NCI-H1092 (cell line): ENCODE results near the gene PTGS1.
"Not testable (repeated sequence)": the region's sequence is repeated elsewhere in the genome, so short reads cannot be mapped to it uniquely, and the experiment has no call there.

Experiments
- DNase-seq: peaks from one replicate; lab custom pipeline; 2025; lab: John Stamatoyannopoulos, UW

Gene PTGS1

DNA sequence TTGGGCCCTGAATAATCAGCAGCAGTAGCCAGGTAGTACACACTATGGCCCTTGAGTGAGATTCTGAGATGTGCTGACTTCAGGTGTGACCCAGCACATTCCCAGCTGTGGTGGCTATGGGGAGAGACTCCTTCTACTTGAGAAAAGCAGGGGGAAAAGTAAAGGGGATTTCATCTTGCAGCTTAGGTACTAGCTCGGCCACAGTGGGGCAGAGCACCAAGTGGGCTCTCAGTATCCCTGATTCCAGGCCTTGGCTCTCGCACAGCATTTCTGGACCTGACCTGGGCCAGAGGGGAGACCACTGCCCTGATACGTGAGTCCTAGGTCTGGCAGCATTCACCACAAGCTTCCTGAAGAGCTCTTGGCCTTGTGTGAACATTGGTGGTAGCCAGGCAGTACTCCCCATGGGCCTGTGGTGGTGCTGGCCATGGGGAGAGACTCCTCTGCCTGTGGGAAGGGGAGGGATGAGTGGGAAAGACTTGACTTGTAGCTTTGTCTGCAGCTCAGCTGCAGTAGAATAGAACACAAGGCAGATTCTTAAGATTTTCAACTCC is 27.6 kb downstream of the PTGS1 start:
- no peak for DNase-seq

DNA sequence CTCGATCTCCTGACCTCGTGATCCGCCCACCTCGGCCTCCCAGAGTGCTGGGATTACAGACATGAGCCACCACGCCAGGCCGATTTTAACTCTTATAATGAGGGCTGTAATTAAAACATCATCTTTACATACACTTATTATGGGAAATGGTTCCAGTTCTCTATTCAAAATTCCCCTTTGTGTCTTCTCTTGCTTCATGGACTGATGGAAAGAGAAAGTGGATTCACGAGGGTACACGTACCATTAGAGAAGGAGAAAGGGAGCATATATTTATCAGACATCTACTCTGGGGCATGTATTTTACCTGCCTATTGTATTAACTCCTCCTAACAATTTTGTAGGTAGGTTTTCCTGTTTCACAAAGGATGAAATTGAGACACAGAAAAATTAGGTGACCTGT is 31.1 kb downstream of the PTGS1 start:
- no peak for DNase-seq

DNA sequence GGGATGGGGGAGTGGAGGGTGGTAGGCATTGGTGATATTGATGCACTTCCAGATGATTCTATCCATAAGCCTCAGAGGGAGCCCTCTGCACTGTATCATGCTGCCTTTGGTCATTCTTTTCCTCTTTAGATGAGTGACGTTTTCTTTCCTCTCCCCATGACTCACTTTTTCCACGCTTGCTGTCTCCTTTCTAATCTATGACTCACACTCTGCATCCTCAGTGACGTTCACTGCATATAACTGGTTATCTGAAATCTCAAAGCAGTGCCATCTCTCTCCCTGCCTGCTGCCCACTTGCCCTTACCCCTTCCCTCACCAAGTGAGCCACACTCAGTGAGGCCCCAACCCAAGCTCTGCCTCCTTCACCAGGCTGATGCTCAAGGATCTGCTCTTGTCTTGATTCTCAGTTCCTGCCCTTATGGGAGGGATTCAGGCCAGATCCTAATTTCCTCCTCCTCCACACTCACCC is 31.6 kb downstream of the PTGS1 start:
- no peak for DNase-seq

- DNase-seq, result no peak
Measured at GRCh38 chr9:122402874-122403273, 32.0 kb downstream of the PTGS1 start.

DNA sequence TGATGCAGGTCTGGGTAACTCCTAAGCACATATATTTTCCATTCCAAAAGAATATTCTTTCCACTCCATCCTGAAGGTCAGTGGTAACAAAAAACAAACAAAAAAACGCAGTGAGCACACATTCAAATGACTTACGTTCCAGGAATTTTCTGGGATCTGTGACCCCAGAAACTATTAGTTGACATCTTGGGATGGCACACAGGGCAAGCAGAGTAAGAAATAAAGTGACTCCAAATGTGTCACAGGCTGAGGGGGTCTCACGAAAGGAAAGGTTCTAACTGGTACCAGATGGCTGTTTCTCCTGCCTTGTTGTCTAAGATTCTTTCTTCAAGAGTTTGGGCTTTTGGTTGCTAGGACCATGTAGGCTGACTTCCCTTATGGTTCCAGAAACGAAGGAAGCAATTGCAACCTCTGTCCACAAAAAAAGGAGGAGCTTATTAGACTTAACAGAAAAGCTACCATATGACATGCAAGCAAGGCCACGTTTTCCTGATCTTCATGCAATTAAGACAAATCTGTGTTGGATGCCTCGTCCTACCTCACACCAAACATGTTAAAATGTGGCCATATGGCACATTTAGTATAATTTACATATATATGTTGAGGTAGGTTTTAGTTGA is 32.7 kb downstream of the PTGS1 start:
- no peak for DNase-seq

GRCh38 chr9:122405304-122406069 is 34.7 kb downstream of the PTGS1 start:
- DNase-seq, result not testable (repeated sequence)

- DNase-seq, result no peak
Measured at GRCh38 chr9:122406070-122406890, 35.5 kb downstream of the PTGS1 start.

DNA sequence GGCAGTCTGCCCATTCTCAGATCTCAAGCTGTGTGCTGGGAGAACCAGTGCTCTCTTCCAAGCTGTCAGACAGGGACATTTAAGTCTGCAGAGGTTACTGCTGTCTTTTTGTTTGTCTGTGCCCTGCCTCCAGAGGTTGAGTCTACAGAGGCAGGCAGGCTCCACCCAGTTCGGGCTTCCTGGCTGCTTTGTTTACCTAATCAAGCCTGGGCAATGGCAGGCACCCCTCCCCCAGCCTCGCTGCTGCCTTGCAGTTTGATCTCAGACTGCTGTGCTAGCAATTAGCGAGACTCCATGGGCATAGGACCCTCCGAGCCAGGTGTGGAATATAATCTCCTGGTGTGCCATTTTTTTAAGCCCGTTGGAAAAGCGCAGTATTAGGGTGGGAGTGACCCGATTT is 43.3 kb downstream of the PTGS1 start:
- DNase-seq, result not testable (repeated sequence)

DNA sequence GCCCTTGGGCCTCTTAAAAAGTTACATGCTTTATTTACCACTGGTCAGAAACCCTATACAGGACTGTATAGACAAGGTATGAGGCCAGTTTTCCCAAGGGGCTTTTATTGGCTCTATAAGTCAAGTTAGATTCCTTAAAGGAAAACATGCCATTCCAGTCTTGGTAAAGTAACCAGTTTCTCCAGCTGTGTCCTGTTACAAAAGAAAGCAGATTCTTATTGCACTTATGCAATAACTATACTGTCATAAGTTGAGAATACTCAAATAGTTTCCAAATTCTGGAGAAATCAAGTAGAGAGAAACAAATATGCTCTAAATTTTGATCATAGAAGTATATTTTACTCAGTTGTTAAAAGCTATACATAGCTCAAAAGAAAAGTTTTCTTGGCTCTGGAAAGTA is 47.2 kb downstream of the PTGS1 start:
- DNase-seq, result no peak

GRCh38 chr9:122420315-122420714 is 49.5 kb downstream of the PTGS1 start:
- DNase-seq, result no peak

- no peak for DNase-seq
Measured at GRCh38 chr9:122425087-122425486, 54.3 kb downstream of the PTGS1 start.

- no peak for DNase-seq
Measured at GRCh38 chr9:122426723-122427122, 55.9 kb downstream of the PTGS1 start.

GRCh38 chr9:122442568-122442967 is 71.7 kb downstream of the PTGS1 start:
- DNase-seq, result no peak

GRCh38 chr9:122444041-122444733 is 73.4 kb downstream of the PTGS1 start:
- no peak for DNase-seq
